SK-N-SH (cell line): ENCODE data around the gene ANKS1B.

Experiments
- EP300 ChIP-seq, 2 experiments: IDR thresholded peaks; 2 replicates each; pipeline versions ENCODE4 v1.4.0 to v1.6.1; 2012; ENCODE audit warnings: borderline replicate concordance in 1 of 2, low read depth in 1 of 2, low read length in 1 of 2
- EZH2phosphoT487 ChIP-seq: fragments of 200-600 bp; sonication (generic); IDR thresholded peaks from 2 replicates; pipeline ENCODE4 v1.6.1; 2017; ENCODE audit warnings: low read depth, mixed run types, mild to moderate bottlenecking, antibody characterized with exemption, moderate library complexity, borderline replicate concordance
- GABPA ChIP-seq: IDR thresholded peaks from 2 replicates; pipeline ENCODE4 v1.4.0; 2012; ENCODE audit warnings: low read depth, mild to moderate bottlenecking
- JUND ChIP-seq: IDR thresholded peaks from 2 replicates; pipeline ENCODE4 v1.4.0; 2012
- MXI1 ChIP-seq: IDR thresholded peaks from 2 replicates; pipeline ENCODE4 v1.6.1; 2012; ENCODE audit warnings: mild to moderate bottlenecking, low read depth, low read length, improper control_type of control experiment
- NFIC ChIP-seq: IDR thresholded peaks from 2 replicates; pipeline ENCODE4 v1.4.0; 2012; ENCODE audit warnings: borderline replicate concordance
- NRF1 ChIP-seq: IDR thresholded peaks from 2 replicates; pipeline ENCODE4 v1.6.1; 2012; ENCODE audit warnings: low read depth, mild to moderate bottlenecking, low read length
- POLR2AphosphoS5 ChIP-seq: IDR thresholded peaks from 2 replicates; pipeline ENCODE4 v1.6.1; 2012; ENCODE audit warnings: low read depth, low read length
- RFX5 ChIP-seq: IDR thresholded peaks from 2 replicates; pipeline ENCODE4 v1.6.1; 2012; ENCODE audit warnings: mild to moderate bottlenecking, improper control_type of control experiment, low read length
- TCF12 ChIP-seq: IDR thresholded peaks from 2 replicates; pipeline ENCODE4 v1.4.0; 2012
- TEAD4 ChIP-seq: IDR thresholded peaks from 2 replicates; pipeline ENCODE4 v1.4.0; 2012; ENCODE audit warnings: mild to moderate bottlenecking, borderline replicate concordance; ENCODE audit not compliant: insufficient read depth
- TF ChIP-seq, protein P1 (sequence below): IDR thresholded peaks from 2 replicates; pipeline ENCODE4 v1.4.0; 2012; ENCODE audit warnings: low read depth, borderline replicate concordance
- TF ChIP-seq, protein P2 (sequence below): fragments of 200-600 bp; sonication (generic); IDR thresholded peaks from 2 replicates; pipeline ENCODE4 v1.6.1; 2017; ENCODE audit warnings: antibody characterized with exemption, mild to moderate bottlenecking, moderate library complexity

- TF ChIP-seq NRF1, result no peak
- TF ChIP-seq POLR2AphosphoS5, result no peak
- TF ChIP-seq, protein P1, sequence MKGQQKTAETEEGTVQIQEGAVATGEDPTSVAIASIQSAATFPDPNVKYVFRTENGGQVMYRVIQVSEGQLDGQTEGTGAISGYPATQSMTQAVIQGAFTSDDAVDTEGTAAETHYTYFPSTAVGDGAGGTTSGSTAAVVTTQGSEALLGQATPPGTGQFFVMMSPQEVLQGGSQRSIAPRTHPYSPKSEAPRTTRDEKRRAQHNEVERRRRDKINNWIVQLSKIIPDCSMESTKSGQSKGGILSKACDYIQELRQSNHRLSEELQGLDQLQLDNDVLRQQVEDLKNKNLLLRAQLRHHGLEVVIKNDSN, result no peak
- no peak for TF ChIP-seq EZH2phosphoT487
- TF ChIP-seq, protein P2, sequence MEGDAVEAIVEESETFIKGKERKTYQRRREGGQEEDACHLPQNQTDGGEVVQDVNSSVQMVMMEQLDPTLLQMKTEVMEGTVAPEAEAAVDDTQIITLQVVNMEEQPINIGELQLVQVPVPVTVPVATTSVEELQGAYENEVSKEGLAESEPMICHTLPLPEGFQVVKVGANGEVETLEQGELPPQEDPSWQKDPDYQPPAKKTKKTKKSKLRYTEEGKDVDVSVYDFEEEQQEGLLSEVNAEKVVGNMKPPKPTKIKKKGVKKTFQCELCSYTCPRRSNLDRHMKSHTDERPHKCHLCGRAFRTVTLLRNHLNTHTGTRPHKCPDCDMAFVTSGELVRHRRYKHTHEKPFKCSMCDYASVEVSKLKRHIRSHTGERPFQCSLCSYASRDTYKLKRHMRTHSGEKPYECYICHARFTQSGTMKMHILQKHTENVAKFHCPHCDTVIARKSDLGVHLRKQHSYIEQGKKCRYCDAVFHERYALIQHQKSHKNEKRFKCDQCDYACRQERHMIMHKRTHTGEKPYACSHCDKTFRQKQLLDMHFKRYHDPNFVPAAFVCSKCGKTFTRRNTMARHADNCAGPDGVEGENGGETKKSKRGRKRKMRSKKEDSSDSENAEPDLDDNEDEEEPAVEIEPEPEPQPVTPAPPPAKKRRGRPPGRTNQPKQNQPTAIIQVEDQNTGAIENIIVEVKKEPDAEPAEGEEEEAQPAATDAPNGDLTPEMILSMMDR, result no peak
- no peak for TF ChIP-seq MXI1
- TF ChIP-seq GABPA, result no peak
- no peak for TF ChIP-seq JUND
- TF ChIP-seq RFX5, result no peak
- TF ChIP-seq NFIC, result no peak
- no peak for TF ChIP-seq TCF12
- TF ChIP-seq TEAD4, result no peak
- TF ChIP-seq EP300 (IDR thresholded peaks at IDR 0.05; ENCODE audit: borderline replicate concordance in 1 of 2, low read depth in 1 of 2, low read length in 1 of 2), result no peak
Observed at GRCh38 chr12:98873776-98874175, 1111.0 kb downstream of the ANKS1B start.
